GM19455 (cell line): ENCODE data around the gene CCT6A.
"Not testable (repeated sequence)": the region's sequence is repeated elsewhere in the genome, so short reads cannot be mapped to it uniquely, and the experiment has no call there.

Source experiments
- ATAC-seq: cut with Tn5 transposase; IDR thresholded peaks from one replicate; pipeline ENCODE4 v1.9.1; 2021; ENCODE audit not compliant: unreplicated experiment

The CCT6A gene

DNA sequence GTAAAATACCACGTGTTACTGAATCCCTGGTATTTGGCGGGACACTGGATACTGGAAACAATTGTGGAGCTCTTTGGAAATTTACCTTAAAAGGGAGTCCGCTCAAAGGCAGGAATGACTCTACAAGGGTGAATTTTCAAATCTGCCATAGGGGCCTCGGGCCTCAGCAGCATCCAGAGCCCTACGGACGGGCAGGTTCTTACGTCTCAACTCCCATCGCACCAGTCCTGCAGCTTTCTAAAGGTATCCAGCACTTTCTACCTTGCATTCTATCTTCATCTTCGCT, 569 bp upstream of the CCT6A start:
- no peak for ATAC-seq

DNA sequence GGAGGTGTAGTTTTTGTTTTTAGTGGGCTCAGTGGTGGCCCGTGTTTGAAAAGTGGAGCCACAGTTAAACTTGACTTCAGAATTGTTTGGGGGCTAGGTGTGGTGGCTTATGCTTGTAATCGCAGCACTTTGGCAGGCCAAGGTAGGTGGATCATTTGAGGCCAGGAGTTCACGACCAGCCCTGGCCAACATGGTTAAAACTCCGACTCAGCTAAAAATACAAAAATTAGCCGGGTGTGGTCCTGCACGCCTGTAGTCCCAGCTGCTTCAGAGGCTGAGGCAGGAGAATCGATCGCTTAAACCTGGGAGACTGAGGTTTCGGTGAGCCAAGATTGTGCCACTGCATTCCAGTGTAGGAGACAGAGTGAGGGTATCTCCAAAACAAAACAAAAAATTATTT, 1.8 kb downstream of the CCT6A start:
- ATAC-seq: no peak

DNA sequence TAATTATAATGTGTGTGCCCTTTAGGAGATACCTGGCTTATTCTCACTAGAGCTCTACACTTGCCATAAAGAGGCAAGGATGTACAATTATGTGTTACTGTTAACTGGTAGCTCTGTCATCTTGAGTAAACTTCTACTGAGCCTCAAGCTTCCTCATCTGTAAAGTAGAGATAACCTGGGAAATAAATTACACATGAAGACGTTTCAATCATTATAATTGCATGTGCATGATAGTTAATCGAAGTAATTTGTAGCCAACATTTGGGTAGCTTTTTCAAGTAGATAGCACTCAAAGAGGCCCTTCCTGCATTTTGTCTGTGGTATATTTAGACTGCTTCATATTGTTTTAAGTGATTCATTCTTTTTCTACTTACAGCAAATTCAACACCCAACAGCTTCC, 2.4 kb downstream of the CCT6A start:
- no peak for ATAC-seq

DNA sequence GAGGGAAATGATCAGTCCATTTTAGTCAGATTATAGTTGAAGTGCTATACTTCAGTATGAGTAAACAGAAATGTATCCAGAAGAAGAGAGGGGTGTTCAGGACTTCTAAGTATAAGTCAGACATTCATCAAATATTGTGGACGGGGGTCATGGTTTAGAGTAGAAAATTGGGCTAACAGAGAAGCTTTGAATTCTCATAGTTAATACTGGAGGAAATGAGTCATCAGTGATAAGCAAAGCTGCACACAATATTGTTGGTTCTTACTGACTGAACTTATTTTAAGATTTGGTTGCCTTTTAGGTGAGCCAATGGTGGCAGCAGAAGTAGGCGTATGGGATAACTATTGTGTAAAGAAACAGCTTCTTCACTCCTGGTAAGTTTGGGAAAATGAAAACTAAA, 10.8 kb downstream of the CCT6A start:
- no peak for ATAC-seq

DNA sequence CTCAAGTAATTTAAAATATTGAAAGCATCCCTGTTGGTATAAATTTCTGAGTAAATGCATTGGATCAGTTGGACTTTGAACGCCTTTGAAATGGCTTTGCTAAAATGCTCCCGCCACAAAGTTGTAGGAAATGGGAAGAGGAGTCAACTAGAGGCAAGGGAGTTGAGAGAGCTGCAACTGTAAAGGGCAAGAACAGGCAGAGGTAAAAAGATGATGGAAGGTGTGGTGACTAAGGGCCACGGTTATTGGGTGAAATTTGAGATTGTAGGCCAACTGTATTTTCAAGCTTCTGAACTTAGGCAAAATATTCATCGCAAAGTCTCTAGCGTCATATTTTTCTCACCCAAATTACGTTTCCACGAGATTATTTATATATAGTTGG, 11.9 kb downstream of the CCT6A start:
- no peak for ATAC-seq

DNA sequence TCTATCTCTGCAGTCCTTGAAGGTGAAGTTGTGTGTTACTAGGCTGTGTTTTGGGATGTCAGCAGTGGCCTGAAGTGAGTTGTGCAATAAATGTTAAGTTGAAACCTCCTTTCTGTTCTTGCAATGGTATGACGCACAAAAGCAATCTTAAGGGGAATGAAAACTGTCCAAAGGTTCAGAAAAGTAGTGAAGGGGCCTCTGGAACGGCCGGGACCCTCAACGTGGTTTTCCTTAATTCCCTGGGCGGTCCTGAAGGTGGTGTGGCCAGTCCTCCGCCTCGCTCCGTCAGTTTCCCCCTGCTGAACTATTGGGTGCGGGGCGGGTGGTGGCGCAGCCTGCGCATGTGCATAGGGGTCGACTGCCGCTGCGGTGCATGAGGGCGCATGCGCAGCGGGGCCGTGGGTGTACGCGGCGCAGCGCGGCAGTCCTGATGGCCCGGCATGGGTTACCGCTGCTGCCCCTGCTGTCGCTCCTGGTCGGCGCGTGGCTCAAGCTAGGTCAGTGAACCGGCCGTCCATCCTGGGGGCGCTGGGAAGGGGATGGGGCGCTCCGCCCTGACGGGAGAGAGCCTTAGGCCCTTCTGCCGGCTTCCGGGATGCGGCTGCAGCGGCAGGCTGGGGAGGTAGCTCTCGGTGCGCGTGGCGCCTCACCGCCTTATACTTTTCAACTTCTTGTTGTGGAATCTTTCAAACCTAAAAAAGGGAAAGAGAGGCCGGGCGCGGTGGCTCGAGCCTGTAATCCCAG, 12.5 kb downstream of the CCT6A start, which contains the start of gene SUMF2:
TSS of gene SUMF2 (plus strand) at position 405 of the 744 bp plus-strand sequence. CDS start at position 431, 26 bp downstream.
- peak; percentile 90 for ATAC-seq

DNA sequence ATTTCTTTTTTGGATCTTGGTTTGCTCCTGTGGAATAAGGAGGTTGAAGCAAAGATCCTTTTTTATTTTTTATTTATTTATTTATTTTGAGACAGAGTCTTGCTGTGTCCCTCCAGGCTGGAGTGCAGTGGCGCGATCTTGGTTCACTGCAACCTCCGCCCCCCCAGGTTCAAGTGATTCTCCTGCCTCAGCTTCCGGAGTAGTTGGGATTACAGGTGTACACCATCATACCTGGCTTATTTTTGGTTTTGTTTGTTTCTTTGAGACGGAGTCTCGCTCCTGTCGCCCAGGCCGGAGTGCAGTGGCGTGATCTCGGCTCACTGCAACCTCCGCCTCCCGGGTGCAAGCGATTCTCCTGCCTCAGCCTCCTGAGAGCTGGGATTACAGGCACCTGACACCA, 14.8 kb downstream of the CCT6A start:
- ATAC-seq: not testable (repeated sequence)

DNA sequence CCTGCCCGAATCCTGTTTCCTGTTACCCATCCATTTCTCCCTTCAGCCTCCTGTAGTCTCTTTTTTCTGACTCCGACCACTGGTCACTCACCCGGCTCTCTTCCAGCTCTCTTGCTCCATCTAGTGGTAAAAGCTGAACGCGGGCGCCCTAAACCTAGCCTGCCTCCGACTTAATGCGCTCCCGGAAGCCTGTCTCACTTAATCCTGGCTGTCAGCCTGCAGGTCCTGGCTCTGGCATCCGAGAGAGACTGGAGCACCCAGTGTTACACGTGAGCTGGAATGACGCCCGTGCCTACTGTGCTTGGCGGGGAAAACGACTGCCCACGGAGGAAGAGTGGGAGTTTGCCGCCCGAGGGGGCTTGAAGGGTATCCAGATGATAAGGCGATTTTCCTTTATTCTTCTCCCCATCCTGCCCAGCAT, 22.8 kb downstream of the CCT6A start:
- ATAC-seq: peak; percentile 76

DNA sequence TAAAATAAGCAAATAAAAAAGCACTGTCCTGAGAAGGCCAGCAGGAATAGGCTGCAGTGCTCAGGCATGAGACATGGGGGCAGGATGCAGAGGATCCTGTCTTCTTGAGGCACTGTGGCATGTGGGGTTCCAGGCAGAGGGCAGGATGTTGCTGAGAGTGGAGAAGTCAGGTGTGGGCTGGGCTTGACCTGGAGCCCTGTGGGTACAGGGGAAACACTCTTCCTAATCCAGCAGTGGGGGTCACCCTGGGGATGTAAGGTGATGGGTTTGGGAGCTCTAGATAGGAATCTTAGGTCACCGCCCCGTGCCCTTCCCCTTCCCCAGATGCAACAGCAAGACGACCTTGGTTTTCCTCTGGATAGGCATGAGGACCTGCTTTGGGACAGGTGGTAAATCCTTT, 26.1 kb downstream of the CCT6A start:
- ATAC-seq: no peak

DNA sequence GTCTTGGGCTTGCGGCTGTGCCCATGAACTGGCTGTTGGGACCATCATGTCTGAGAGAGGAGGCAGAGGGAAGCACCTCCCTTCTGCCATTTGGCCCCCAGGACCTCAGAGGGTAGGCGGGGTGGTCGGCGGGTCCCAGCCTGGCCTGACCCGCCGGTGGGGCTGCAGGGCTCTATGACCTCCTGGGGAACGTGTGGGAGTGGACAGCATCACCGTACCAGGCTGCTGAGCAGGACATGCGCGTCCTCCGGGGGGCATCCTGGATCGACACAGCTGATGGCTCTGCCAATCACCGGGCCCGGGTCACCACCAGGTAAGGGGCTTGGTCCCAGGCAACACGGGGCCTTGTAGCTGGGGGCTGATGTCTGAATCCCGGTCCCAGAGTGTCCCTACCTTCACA, 26.6 kb downstream of the CCT6A start:
- ATAC-seq: no peak

DNA sequence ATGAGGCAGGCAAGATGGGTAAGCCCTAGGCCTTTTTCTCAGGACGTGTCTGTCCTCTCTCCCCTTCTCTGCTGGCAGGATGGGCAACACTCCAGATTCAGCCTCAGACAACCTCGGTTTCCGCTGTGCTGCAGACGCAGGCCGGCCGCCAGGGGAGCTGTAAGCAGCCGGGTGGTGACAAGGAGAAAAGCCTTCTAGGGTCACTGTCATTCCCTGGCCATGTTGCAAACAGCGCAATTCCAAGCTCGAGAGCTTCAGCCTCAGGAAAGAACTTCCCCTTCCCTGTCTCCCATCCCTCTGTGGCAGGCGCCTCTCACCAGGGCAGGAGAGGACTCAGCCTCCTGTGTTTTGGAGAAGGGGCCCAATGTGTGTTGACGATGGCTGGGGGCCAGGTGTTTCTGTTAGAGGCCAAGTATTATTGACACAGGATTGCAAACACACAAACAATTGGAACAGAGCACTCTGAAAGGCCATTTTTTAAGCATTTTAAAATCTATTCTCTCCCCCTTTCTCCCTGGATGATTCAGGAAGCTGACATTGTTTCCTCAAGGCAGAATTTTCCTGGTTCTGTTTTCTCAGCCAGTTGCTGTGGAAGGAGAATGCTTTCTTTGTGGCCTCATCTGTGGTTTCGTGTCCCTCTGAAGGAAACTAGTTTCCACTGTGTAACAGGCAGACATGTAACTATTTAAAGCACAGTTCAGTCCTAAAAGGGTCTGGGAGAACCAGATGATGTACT, 28.1 kb downstream of the CCT6A start:
- no peak for ATAC-seq

DNA sequence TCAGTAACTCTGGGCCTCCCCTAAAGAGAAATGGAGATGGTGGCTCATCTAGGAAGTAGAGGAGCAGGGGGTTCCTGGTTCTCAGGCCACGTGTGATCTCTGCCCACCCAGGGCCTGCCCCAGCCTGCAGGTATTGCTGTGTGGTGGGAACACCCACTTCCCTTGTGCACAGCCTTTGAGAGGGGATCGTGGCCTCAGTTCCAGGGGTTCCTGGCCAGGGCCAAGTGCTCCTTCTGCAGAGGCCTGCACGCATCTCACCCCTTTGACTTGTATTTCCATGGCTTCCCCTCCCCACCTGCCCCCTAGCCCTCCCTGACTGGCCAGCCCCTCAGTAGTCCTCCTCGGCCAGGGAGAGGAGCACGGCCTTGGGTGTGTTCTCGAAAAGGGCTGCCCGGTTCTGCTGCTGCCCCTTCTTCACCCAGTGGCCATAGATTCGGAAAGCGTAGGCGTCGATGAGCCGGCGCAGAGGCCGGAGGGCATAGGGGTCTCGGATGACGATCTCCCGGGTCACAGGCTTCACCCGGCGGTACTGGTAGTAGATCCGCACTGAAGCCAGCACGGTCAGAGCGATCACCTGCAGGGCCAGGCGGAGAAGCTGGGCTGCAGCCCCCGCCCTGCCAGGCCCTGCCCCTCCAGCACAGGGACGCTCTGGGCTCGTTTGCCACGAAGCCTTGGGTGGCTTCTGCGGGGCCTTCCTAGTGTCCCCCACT, 29.3 kb downstream of the CCT6A start:
- ATAC-seq: not testable (repeated sequence)

DNA sequence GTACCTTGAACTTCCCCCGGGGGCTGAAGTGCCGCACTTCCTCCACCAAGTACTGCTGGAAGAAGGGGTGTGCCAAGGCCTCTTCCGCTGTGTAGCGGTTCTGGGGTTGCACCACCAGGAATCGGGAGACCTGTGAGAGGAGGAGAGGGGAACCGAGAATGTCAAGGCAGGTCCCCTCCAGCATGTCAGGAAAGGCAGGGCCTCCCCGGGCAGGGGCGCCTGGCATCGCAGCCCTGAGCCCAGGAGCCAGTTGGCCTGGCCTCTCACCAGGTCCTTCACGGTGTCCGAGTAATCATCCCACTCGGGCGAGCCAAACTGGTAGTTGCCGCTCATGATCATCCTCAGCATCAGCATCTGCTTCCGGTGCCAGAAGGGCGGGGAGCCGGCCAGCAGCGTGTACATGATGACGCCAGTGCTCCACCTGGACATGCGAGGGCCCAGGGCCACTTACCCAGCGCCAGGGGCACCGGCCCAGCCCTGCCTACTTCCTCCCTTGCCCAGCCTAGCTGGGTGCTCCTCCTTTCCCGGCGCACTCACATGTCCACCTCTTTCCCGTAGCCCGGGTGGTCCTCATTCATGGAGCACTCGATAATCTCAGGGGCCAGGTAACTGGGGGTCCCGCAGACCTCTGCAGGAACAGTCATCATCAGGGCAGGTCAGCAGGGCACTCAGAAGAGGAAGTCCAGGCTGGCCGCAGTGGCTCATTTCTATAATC, 30.2 kb downstream of the CCT6A start:
- ATAC-seq: no peak

DNA sequence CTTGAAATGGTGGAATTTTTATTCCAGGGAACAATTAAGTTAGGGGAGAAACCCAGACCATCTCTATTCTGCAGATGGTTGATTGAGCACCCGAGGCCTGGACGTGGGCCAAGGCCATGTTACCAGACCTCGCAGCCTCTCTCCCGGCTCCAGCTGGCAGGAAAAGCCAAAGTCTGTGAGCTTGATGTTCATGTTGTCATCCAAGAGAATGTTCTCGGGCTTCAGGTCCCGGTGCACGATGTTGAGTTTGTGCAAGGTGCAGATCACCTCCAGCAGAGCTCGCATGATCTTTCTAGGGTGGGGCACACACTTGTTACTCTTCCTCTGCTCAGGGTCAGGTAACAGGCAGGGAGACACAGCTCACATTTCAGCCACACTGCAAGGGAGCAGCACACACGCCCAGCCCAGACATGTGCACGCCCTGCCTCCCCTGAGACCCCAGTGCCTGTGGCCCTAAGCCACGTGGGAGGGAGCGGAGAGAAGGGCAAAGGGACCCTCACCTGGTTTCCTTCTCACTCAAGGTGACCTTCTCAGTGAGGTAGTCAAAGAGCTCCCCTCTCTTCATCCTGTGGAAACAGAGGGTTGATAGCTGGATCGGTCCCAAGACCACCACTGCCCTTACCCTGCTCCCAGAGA, 31.7 kb downstream of the CCT6A start:
- no peak for ATAC-seq

DNA sequence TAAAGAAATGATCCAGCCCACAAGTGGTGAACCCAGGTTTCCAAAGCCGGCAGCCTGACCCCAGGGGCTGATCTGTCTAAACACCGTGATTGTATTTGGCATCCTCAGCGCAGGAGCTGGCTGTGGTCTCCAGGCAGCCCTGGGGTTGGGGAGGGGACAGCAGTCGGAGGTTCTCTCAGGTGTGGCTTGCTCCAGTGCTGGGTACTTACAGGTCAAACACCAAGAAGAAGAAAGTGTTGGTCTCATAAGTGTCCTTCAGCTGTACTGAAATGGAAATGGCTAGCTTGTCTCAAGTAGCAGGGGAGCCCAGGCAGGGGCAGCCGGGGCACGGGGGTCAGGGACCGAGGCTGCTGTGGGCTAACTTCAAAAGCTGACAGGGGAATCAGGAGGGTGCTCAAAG, 35.2 kb downstream of the CCT6A start:
- no peak for ATAC-seq

DNA sequence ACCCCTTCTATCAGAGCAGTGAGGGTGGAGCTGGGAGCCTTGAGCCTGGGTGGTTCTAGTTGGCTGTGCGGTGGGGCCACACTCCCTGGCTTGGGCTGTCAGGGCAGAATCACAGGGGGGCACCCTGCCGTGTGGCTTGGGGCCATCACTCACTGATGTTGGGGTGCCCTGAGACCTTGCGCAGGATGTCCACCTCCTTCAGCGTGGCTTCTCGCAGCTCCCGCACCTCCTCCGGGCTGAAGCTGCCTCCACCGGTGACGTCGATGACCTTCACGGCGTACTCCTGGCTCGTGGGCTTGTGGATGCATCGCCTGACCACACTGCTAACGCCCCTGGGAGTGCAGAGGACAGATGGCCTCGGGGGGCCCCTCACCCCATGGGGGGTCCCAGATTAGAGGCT, 35.9 kb downstream of the CCT6A start:
- no peak for ATAC-seq

DNA sequence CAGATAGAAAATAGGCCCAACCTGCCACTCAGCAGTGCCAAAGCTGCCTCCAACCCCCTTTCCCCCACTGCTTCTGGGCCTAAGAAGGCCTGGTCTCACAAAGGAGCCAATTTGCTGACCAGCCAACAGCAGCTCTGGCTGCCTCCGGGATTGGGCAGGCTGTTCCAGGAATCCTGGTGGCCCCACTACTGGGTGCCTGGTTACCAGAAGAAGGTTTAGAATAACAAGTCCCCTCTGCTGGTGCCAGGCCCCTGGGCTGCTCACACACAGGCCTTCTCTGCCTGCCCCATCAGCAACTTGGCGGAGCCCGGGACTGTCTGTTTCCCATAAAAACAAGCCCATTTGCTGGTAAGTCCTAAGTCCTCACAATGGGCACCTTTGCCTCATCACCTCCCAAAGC, 40.0 kb downstream of the CCT6A start:
- no peak for ATAC-seq

DNA sequence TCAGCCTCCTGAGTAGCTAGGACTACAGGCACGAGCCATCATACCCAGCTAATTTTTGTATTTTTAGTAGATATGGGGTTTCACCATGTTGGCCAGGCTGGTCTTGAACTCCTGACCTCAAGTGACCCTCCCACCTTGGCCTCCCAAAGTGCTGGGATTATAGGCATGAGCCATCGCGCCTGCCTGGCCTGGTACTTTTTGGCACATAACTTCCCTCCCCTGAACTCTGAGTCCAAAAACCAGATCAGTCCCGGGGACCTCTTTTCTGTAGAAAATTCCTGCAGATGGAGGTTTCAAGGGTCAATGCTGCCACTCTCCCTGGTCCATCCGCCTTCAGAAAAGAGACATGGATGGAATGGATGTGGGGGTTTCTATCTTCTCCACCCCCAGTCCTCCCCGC, 40.8 kb downstream of the CCT6A start:
- not testable (repeated sequence) for ATAC-seq

DNA sequence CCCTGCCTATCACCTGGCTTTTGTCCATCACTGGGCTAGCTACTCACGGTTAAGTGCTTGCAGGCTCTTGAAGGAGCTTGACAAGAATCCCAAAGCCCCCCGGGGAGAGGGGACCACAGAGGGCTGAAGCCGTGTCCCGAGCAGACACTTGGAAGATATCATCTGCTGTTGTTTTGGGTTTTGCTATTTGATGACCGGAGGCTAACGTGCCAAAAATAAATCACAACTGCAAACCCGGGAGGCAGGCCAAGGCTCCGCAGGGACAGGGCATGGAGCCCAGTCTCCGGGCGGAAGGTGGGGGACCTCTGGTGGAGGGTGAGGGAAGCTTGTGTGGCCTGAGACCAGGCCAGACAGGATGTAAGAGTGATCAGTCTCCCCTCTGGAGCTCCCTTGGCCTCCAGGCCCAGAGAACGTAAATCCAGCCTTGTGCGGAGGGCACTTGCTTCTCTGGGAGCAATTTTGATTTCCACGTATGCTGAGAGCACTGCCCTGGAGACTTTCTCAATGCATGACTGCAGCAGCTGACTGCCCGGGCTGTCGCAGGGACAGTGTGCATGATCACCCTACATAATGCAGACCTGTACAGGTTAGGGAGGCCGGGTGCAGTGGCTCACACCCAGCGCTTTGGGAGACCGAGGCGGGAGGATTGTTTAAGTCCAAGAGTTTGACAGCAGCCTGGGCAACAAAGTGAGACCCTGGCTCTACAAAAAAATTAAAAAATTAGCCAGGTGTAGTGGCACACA, 41.4 kb downstream of the CCT6A start, which contains the start of gene PHKG1:
TSS of gene PHKG1 (minus strand) at position 164 of the 743 bp plus-strand sequence. CDS start 4,011 bp downstream, outside the sequence.
- no peak for ATAC-seq

DNA sequence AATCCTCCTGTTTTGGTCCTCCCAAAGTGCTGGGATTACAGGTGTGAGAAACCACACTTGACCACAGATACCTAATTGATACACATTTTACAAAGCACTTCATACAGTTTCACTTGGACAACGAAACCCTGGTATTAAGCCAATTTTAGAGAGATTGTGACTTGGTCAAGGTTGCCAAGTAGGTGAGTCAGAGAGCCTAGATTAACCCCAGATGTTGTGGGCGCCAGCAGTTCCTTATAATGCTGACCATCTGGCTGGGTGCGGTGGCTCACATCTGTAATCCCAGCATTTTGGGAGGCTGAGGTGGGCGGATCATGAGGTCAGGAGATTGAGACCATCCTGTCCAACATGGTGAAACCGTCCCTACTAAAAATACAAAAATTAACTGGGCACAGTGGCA, 46.1 kb downstream of the CCT6A start:
- no peak for ATAC-seq
